GM12892 (cell line): Measurements from ENCODE around the gene GNAS.

Source experiments
- DNase-seq: peaks from one replicate; pipeline ENCODE4 v3.0.0; 2011; ENCODE audit not compliant: insufficient read length
- FAIRE-seq: peaks from 2 replicates; lab custom pipeline; 2011; peaks lifted over from hg19 to GRCh38; lab: Jason Lieb, UNC
- POLR2A ChIP-seq: IDR thresholded peaks from 2 replicates; pipeline ENCODE4 v1.6.1; 2011; ENCODE audit warnings: low read depth, low read length, control low read depth
- POLR2AphosphoS5 ChIP-seq: IDR thresholded peaks from 2 replicates; pipeline ENCODE4 v1.6.1; 2011; ENCODE audit warnings: low read depth, low read length, control low read depth
- TAF1 ChIP-seq: IDR thresholded peaks from 2 replicates; pipeline ENCODE4 v1.6.1; 2011; ENCODE audit warnings: low read depth, mild to moderate bottlenecking, control low read depth, low read length, borderline replicate concordance

GNAS gene

GRCh38 chr20:58829531-58829941 lies 23.0 kb upstream of the GNAS start:
- no peak for DNase-seq
- TF ChIP-seq TAF1, result no peak
- TF ChIP-seq POLR2AphosphoS5, result no peak
- no peak for TF ChIP-seq POLR2A
- FAIRE-seq, result no peak

DNA sequence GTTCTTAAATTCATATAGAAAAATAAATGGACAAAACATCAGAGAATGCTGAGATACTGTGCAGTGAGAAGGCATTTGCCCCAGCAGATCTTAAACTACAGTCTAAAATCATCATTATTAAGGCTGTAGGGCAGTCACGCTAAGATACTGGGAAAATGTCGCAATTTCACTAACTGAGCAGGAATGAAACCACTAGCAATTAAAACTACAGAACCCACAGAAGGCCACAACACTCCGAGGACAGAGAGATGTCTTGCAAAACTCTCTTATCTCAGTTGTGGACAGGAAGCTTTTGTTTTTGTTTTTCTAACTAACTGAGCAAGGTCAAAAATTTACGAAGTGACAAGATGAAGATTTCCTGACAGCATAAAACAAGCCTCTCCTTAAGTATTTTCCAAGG lies 20.1 kb upstream of the GNAS start:
- no peak for TF ChIP-seq TAF1
- TF ChIP-seq POLR2AphosphoS5, result no peak
- TF ChIP-seq POLR2A, result no peak
- FAIRE-seq (no peak), DNase-seq (no peak)

DNA sequence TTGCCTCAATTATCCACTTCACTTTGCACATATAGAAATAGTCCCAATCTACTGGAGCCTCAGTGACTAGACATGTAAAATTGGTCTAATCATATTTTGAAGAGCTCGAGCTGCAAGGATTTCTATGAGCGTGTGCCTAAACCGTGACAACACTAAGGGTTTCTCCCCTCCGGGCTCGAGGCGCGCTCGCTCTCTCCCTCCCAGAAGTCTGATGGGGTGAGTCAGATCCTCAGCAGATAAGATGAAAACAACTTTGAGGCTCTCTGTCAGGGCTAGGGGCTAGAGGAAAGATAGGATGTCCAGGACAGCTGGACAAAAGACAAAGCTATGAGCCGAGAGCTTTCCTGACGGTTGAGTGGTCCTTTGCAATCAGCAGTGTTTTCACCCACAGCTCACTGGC lies 18.6 kb upstream of the GNAS start:
- FAIRE-seq, result no peak
- DNase-seq, result no peak
- TF ChIP-seq TAF1 (no peak), POLR2AphosphoS5 (no peak), POLR2A (no peak)

DNA sequence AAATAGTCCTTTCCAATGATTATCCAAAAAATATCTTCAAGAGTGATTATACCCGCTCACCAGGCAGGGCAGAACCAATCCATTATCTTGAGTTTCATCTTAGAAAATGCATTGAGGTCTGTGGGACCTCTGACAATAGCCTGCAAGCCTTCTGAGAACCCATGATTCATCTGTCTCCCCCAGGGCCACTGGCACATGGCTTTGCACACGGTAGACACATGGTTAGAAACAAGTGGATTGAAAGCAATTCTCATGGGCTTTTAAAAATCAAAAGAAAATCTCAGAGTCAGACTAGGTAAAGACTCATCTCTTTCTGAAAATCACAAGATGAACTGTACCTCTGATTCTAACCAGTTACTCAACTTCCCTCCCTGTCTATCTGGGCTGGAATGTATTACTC lies 17.3 kb upstream of the GNAS start:
- FAIRE-seq, result no peak
- TF ChIP-seq POLR2A (no peak), TAF1 (no peak), POLR2AphosphoS5 (no peak)
- no peak for DNase-seq

DNA sequence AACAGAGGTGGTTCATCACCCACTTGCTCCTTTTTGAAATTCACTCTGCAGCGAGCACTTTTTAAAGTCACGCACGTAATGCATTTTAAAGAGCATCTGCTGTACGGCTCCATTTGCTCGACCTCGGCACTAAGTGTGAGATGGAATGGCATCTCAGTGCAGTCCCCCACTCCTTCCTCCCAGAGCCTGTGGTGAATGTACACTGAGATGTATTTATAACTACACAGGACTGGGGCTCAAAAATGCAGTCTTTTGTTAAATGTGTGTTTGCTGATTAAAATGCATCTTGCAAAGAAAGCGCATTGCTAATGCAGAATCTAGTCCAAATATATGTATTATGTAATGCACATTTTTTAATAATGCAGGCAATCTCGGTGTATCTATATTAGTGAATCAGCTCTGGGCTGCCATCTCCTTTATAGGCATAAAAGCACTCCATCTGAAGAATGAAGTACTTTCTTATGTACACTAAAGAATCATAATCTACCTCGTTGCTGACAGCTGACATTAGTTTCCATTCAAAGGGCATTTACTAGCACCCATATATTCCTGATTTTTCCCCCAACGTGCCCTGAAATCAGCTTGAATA lies 15.8 kb upstream of the GNAS start:
- TF ChIP-seq POLR2A, result no peak
- TF ChIP-seq POLR2AphosphoS5, result no peak
- TF ChIP-seq TAF1, result no peak
- no peak for FAIRE-seq
- no peak for DNase-seq

DNA sequence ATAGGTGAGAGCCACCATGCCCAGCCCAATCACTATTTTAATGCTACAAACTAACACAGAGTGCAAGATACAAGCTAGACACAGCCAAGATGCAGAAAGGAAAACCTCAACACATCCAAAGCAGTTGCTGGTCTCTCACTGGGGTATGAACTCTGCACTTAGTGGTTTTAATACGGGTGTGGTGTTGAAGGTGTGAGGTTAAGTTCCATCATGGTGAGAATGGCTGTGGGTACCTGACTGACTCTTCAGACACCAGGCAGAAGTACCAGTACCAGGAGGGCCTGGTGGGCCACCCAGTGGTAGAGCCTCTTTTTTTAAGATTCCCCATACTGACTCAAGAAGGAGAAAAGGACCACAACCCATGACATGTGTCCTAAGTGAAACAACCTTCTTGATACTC lies 14.8 kb upstream of the GNAS start:
- no peak for DNase-seq
- FAIRE-seq, result no peak
- TF ChIP-seq POLR2AphosphoS5 (no peak), POLR2A (no peak), TAF1 (no peak)

DNA sequence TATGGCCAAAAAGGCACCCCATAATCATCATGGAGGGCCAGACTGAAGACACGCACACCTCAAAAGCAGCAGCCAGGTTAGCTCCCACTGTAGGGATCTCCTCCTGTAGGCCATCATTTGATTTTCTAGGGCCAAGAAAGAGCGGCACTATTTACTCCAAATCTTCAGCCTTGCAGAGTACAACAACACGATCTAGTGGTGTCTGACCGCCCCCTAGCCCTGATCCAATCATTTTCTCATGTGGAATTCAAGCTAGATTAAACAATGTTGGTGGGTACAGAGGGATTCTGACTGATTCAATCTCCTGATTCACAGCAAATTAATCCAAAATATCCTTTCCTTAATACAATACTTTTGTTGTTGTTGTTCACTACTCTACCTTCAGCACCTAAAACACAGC lies 14.3 kb upstream of the GNAS start:
- no peak for TF ChIP-seq POLR2A
- no peak for TF ChIP-seq TAF1
- no peak for TF ChIP-seq POLR2AphosphoS5
- no peak for FAIRE-seq

DNA sequence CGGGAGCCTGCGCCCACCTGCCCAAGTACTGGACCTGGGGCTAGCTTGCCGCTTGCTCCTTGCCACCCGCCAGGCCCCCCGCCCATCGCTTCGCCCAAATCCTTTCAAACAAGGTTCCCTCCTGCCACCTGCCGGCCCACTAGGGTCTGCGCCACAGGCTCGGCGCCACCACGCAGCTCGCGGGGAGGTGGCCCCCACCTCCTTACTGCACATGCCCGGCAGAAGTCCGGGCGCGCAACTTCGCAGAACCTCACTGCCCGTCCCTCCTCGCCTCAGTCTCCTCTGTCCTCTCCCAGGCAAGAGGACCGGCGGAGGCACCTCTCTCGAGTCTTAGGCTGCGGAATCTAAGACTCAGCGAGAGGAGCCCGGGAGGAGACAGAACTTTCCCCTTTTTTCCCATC lies 13.0 kb upstream of the GNAS start:
- DNase-seq, result no peak
- FAIRE-seq, result no peak
- TF ChIP-seq POLR2A (no peak), POLR2AphosphoS5 (no peak), TAF1 (no peak)

More for the DNA sequence above, 14.3 kb upstream of the GNAS start:
- DNase-seq, result no peak

GRCh38 chr20:58839991-58840747 lies 12.3 kb upstream of the GNAS start:
- no peak for FAIRE-seq
- TF ChIP-seq TAF1 (no peak), POLR2A (no peak), POLR2AphosphoS5 (no peak)
- no peak for DNase-seq

GRCh38 chr20:58840816-58841538 lies 11.5 kb upstream of the GNAS start:
- DNase-seq (no peak), FAIRE-seq (no peak)
- TF ChIP-seq POLR2A (no peak), POLR2AphosphoS5 (no peak), TAF1 (no peak)

GRCh38 chr20:58841539-58842264 lies 10.8 kb upstream of the GNAS start:
- FAIRE-seq (no peak), DNase-seq (no peak)
- no peak for TF ChIP-seq TAF1
- TF ChIP-seq POLR2AphosphoS5, result no peak
- no peak for TF ChIP-seq POLR2A
